Brain pericyte (primary cell): Measurements from ENCODE around the gene METTL26.

Experiments used
- DNase-seq: peaks from one replicate; pipeline ENCODE4 v3.0.0-alpha.2; 2012; ENCODE audit warnings: low read depth, low spot score

METTL26 gene

DNA sequence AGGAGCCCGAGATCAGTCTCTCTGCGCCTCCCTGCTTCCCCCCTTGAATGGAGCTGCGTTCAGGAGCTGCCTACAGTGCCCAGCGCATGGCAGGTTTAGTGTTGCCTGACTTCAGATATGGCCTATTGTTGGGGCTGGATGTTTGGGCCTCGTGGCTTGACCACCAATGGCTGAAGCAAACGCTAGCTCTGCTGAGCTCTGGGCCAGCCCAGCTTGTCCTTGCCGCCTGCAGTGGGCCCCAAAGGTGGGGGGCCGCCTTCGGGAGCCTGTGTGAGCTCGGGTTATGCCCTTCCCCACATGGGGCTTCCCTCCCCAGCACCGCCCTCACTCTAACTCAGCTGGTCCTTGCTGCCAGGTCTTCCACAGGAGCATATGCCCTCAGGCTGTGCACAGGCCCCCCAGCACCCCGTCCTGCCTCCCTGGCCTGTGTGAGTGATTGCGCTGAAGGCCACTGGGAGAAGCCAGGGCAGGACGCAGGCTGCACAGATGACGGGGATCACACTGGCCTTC, 2.0 kb upstream of the METTL26 start:
- DNase-seq = no peak

DNA sequence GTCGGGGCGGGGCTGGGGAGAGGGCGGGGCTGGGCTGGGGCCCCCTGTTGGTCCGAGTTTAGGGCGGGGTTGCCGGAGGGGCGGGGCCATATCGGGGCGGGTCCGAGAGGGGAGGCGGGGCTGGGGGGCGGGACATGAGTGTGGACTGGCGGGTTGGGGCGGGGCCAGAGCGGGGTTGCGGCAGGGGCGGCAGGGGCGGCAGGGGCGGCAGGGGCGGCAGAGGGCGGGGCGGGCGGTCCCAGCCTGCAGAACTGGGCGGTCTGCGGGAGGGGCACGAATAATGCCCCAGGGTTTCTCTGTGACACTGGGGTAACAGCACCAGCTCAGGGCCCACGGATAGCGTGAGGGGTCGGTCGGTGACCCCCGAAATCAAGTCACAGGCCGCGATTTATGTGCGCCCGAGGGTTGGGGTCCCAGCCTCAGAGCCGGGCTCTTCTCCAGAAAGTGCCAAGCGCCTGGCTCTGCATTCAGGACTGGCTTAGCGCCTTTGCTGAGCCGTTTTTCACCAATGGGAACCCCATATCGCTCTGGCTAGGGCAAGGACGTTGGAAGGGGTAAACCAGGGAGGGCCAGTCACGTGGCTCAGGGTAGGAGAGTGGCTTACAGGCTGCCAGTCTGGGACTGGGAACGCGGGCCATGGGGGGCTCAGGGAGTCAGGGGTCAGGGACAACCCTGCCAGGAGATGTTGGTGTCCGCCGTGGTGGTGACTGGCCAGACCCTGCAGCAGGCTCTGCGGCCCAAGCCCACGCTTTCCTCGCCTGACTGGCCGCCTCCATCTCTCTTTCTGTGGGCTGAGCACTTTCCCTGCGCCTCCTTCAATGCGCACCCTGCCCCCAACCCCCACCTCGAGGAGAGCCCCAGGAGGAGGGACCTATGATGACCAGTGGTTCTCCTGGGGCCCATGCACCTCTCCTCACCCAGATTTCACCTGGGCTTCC, 1.2 kb upstream of the METTL26 start:
- no peak for DNase-seq

DNA sequence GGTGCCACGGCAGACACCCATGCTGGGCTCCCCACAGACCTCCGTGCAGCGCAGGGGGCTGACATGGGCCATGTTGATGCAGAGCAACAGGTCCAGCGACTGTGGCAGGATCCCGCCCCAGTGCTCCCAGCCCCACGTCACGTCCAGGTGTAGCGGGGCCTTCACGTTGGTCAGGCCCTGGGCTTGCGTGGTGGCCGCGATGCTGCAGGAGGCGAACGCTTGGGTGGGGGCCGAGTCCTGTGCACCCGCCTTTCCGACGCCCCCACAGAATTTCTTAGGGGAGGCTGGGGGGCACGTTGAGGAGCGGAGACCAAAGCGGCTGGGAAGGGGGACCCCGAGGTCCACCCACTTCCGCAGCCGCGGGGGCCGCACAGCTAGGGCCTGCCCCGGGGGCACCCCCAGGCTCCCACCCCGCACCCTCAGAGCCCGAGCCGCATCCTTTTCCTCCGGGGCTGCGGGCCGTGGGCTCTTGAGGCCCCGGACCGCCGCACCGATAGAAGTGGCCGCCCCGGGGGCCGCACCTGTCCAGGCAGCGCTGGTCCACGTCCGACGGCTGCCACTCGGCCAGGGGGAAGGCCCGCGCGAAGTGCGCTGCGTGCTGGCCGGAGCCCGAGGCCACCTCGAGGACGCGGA, 416 bp downstream of the METTL26 start:
- DNase-seq = no peak

DNA sequence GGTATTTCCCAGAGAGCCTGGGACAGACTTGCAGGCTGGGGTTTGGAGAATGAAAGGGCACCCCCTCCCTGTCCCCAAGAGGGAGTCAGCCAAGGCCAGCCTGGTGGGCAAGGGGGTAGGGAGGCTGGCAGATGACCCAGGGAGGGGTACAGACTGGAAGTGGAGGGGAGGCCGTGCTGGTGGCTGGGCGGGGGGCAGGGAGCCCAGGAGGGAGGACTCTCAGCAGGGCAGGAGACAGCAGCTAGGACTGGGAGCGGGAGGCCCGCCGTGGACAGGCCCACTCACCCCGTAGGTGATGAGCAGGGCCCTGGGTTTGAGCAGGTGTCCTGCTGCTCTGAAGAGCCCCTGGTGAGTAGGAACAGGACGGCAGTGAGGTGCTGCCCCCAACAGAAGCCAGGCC, 1.1 kb downstream of the METTL26 start:
- DNase-seq = no peak

DNA sequence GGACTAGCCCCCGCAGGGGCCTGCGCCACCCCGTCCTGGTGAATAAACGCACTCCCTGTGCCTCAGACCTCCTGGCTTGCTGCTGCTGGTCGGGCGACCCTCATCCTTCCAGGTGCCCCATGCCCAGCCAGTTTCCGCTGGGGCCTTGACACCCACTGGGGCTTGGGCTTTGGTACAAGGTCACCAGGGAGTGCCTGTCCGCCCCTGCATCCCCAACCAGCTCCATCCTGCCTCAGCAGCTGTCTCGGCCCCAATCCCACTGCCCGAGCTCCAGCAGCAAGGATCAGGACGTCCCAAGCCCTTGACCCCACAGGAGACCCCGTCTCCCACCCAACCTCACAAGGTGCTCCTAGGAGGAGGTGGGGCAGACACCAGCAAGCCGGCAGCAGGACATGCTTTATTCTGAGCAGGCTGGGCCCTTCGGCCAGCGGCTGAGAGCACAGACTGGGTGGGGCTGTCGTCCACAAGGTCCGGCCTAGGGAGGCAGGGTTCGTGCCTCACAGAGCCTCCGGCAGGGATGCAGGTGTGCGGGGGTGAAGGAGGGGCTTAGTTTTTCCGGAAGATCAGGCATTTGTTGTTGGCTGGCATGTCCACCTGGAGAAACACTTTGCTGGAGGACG, 1.9 kb downstream of the METTL26 start:
- DNase-seq = no peak

DNA sequence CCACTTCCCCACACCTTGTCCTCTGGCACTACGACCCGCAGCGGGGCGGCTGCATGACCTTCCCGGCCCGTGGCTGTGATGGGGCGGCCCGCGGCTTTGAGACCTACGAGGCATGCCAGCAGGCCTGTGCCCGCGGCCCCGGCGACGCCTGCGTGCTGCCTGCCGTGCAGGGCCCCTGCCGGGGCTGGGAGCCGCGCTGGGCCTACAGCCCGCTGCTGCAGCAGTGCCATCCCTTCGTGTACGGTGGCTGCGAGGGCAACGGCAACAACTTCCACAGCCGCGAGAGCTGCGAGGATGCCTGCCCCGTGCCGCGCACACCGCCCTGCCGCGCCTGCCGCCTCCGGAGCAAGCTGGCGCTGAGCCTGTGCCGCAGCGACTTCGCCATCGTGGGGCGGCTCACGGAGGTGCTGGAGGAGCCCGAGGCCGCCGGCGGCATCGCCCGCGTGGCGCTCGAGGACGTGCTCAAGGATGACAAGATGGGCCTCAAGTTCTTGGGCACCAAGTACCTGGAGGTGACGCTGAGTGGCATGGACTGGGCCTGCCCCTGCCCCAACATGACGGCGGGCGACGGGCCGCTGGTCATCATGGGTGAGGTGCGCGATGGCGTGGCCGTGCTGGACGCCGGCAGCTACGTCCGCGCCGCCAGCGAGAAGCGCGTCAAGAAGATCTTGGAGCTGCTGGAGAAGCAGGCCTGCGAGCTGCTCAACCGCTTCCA, 2.6 kb downstream of the METTL26 start:
- DNase-seq = no peak

DNA sequence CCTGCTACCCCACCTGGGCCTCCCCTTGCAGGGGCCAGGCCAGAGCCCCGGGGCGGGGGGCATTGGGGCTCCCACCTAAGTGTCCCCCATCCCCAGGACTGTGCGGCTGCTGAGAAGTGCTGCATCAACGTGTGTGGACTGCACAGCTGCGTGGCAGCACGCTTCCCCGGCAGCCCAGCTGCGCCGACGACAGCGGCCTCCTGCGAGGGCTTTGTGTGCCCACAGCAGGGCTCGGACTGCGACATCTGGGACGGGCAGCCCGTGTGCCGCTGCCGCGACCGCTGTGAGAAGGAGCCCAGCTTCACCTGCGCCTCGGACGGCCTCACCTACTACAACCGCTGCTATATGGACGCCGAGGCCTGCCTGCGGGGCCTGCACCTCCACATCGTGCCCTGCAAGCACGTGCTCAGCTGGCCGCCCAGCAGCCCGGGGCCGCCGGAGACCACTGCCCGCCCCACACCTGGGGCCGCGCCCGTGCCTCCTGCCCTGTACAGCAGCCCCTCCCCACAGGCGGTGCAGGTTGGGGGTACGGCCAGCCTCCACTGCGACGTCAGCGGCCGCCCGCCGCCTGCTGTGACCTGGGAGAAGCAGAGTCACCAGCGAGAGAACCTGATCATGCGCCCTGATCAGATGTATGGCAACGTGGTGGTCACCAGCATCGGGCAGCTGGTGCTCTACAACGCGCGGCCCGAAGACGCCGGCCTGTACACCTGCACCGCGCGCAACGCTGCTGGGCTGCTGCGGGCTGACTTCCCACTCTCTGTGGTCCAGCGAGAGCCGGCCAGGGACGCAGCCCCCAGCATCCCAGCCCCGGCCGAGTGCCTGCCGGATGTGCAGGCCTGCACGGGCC, 3.4 kb downstream of the METTL26 start:
- DNase-seq = no peak

DNA sequence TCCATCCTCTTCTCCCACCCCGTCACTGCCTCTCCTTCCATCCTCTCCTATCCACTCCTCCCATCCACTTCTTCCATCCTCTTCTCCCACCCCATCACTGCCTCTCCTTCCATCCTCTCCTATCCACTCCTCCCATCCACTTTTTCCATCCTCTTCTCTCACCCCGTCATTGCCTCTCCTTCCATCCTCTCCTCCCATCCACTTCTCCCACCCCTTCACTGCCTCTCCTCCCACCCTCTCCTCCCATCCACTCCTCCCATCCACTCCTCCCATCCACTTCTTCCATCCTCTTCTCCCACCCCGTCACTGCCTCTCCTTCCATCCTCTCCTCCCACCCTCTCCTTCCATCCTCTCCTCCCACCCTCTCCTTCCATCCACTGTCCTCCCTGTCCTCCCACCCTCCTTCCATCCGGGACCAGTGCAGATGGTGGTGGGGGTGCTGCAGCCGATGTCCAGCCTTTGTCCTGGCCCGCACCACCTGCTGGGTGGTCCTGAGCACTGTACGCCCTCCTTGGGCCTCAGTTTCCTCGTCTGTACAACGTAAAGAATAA, 4.2 kb downstream of the METTL26 start:
- DNase-seq = no peak

DNA sequence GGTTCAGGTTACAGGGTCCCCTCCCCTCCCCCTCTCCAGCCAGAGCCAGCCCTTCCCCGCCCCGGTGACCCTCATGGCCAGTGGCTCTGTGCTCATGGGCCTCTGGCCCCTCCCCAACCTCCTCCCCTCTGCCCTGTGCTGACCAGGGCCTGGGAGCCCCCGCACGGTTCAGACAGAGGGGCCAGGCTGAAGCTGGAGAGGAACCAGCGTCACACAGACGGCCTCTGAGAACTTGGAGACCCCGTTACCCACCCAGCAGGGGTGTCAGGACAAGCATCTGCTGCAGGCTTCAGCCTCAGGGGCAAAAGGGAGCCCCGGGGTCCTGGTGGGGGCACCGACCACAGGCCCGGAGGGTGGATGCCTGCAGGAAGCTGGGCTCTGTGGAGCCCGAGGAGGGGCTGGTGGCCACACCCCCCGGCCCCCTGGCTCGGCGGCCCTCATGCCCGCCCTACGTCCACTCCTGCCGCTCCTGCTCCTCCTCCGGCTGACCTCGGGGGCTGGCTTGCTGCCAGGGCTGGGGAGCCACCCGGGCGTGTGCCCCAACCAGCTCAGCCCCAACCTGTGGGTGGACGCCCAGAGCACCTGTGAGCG, 5.2 kb downstream of the METTL26 start, which contains the start of gene WFIKKN1:
Gene WFIKKN1, plus strand, starts transcription at position 171 of the 591 bp plus-strand sequence. Its CDS starts 269 bp downstream, at position 440.
- DNase-seq = no peak

DNA sequence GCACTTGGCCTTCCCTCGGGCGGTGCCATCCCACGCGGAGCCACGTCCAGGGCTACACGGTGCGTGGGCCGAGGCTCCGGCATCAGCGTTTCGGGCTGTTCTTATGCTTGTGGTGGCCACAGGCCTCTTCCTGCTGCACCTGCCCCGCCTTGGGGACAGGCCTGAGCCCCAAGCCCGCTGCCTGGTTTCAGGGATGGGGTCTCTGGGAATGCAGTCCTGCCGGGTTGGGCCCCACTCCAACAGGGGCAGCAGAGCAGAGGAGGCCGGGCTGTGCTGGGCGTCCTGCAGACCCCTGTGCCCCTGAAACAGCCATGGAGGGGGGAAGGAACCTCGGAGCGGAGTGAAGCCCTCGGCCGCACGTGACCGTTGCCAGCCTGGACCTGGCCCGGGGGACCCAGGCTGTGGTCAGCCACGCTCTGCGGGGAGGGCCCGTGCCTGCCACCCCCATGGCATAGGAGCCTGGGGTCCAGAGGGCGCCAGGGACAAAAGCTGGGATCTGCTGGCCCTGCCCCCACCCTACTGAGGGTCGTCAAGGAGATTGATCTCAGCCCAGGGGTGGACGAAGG, 5.8 kb downstream of the METTL26 start:
- DNase-seq = no peak

DNA sequence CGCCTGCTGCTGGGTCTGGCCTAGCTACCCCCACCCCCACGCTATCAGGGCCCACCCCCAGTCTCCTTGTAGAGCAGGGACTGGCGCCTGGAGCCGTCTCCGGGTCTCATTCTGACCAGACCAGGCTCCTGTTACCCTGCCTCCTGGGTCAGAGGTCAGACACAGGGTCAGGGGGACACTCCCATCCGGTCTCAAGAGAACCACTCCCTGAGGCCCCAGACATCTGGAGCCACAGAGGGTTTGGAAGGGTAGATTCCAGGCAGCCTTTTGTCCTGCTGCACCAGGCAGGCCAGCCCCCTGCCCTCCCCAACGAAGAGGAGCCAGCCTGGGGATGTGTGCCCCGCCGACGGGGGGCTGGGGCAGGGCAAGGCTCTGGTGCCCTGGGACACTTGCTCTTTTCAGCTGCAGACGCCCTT, 6.3 kb downstream of the METTL26 start:
- DNase-seq = no peak

DNA sequence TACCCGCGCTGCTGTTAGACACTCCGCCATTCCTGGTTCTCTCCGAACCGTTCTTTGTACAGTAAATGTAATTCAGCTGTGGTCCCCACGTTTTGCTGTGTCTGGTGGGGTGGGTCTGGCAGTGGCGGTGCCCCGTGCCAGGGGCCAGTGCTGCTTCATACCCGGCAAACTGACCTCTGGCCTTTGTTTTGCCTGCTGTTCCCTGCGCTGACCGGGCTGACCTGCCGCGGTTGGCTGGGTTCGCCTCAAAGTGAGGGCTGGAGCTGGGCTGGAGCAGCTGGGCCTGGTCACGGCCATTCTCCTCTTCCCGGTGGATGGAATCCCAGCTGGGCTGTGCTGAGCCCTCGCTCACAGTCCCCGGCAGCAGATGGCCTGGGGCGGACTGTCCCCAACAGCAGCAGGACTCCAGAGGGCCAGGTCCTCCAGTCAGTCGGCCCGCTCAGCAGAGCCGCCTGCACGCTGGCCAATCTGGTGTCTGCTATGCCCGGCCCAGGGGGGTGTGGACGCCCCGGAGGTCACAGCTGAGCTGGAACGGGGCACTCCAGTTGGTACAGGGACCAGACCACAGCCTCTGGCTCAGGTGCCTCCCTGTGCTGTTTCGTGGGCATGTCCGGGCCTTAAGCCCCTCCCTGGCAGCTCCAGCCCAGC, 6.8 kb downstream of the METTL26 start:
- DNase-seq = no peak

DNA sequence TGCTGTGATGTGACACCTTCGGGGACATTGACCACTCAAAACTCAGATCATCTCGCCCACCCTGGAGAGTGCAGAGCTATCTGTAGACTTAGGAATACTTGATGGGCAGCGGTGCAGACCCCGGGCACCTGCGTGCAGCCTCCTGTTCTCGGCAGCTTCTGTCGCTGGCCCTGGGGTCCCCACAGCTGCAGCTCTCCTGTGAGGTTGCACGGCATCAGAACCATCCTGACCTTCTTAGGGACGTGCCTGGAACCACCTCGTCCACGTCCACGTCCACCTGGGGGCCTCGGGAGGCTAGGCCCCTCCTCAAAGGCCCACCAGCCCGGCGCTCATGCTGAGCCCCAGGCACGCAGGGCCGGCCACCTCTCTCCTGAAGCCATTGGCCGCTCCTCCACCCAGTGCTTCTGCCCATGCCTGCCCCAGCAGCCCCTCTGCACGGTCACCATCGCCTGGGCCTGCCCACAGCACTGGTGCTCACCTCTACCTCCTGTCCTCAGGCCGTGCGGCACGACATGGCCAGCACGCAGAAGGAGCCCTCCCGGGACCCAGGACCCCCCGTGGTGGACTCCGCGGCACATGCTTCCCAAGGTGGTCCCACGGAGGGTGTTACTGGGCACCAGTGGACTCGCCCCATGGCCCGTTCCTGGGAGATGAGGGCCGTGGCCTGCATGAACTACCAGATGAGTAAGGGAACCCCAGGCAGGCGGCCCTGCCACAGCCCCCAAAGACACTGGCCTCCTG, 7.6 kb downstream of the METTL26 start:
- no peak for DNase-seq

DNA sequence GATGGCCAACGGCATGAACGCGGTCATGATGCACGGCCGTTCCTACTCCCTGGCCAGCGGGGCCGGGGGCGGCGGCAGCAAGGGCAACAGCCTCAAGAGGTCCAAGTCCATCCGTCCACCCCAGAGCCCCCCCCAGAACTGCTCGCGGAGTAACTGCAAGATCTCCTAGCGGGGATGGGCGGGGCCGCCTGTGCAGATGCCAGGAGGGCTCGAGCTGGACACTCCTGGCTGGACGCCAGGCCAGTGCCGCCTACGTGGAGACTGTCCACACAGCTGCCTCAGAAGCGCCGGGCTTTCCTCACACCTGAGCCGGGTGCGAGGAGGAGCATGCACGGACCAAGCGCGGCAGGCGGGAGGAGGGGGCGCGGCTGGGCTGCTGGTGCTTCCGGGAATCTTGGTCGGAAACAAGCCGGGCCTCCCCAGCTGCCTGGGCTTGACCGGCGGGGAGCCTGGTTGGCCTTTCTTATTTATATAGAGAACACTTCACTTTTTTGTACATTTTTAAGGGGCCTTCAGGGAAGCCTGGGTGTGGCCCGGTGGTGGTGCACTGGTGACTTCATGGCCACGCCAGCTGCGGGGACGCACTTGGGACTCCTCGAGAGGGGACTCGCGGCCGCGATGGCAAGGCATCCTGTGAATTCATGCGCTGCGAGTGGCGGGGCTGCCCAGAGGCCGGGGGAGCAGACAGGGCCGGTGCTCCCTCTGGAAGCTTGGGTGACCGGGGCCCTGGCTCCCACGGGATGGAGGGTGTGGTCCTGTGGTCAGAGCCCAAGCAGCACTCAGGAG, 8.5 kb downstream of the METTL26 start:
- DNase-seq = no peak

DNA sequence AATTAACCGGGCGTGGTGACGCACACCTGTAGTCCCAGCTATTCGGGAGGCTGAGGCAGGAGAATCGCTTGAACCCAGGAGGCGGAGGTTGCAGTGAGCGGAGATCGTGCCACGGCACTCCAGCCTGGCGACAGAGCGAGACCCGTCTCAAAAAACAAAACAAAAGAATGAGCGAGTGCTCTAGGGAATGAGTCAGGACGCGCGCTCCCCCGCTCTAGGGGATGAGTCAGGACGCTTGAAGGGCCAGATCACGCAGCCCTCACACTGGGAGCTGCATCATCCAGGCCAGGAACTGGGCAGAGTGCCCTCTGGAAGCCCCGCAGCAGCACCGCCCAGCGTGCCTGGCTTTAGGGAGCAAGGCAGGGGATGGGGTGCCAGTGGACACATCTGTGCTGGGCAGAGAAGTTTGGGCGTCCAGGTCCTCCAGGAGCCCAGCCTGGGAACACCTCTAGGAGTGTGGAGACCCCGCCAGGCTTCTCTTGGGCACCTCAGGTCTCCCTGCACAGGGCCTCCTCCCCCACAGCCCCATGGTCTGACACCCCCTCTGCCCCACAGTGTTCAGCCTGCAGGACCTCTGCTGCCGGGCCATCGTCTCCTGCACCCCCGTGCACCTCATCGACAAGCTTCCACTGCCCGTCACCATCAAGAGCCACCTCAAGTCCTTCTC, 9.2 kb downstream of the METTL26 start:
- peak; percentile 82 for DNase-seq

DNA sequence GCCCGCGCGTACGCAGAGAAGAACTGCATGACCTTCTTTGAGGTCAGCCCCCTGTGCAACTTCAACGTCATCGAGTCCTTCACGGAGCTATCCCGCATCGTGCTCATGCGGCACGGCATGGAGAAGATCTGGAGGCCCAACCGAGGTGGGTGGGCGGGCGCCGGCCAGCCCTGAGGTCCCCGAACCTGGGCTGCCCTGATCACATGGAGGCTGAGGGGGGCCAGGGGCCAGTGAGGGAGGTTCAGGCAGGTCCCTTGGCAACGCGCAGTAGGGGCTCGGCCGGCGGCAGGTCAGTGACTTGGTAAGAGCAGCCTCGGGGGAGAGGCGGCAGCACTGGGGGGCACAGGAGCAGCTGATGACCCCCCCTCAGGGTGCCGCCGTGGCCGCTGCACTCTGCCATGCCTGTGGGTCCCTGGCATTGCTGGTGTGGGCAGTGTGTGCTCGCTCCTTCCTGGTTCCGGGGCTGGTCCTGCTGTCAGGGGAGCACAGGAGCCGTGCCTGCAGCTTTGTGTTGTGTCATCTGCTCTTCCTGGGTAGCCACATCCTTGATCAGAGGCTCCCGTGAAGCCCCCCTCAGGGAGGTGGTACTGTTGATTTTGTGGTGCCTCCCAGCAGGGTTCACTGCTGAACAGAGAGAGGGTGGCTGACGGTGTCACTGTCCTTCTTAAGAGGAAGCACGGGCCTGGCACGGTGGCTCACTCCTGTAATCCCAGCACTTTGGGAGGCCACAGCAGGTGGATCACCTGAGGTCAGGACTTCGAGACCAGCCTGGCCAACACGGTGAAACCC, 9.9 kb downstream of the METTL26 start:
- no peak for DNase-seq
